Dermis microvascular lymphatic vessel endothelial cell (primary cell): ENCODE measurements around the gene TMEM116. TPM values are rescaled to one million over a fixed set of nuclear protein-coding genes. Genes with fewer than 3 reads are reported as not detected.

Source experiments
- DNase-seq, 2 donors: peaks; one replicate each; pipeline versions ENCODE4 v3.0.0 to v3.0.0-alpha.2; 2010; ENCODE audit warnings: low read depth in 2 of 2
- total RNA-seq: library from RNA; depleted of rRNA; stranded (reverse); fragments of >200 nt; gene quantifications from 2 replicates; pipeline ENCODE4 v1.2.1, GENCODE V29; 2014

Gene TMEM116
- total RNA-seq, 1 donor from 2014 or later: 3.0 TPM

DNA sequence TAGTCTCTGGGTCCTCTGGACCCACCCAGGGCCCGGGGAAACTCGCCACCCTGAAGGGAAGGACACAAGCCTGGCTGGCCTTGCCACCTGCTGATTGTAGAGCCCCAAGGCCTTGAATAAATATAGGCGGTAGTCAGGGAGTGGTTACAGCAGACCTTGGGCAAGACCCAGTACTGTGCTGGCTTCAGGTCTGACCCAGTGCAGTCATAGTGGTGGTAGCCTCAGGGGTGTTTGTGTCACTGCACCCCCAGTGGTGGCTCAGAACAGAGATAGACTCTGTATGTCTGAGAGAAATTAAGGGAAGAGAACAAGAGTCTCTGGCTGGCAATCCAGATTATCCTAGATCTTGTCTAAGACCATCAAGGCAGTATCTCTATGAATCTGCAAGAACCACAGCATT lies 107.5 kb downstream of the TMEM116 start:
- no peak for DNase-seq

DNA sequence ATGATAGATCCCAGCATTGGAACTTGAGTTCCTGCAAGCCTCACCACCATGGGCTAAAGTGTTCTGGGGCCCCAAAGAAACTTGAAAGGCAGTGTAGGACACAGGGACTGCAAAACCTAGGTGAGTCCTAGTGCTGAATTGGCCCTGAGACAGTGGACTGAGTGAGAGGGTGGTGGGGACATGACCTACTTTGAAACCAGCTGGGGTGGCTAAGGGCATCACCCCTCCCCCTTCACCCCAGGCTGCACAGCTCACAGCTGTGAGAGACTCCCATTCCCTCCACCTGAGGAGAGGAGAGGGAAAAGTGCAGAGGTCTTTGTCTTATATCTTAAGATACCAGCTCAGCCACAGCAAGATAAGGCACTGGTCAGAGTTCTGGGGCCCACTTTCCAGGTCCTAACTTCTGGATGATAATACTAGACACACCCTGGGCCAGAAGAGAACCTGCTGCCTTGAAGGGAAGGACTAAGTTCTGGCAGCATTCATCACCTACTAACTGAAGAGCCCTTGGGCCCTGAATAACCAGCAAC lies 108.5 kb downstream of the TMEM116 start:
- no peak for DNase-seq

DNA sequence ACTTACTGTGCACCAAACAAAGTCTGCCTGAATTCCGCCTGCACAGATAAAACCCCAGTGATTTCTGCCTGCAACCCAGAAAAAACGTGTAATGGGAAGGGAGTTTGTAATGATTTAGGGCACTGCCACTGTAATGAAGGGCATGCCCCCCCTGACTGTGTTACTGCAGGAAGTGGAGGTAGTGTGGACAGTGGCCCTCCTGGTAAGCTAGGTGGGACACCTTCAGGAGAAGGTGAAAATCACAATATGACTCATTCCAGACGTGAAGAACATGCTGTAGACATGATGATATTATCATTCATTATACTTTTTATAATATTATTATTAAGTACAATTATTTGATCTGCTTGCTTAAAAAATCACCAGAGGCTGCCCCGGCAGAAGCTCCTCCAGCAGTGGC lies 111.8 kb downstream of the TMEM116 start:
- no peak for DNase-seq

DNA sequence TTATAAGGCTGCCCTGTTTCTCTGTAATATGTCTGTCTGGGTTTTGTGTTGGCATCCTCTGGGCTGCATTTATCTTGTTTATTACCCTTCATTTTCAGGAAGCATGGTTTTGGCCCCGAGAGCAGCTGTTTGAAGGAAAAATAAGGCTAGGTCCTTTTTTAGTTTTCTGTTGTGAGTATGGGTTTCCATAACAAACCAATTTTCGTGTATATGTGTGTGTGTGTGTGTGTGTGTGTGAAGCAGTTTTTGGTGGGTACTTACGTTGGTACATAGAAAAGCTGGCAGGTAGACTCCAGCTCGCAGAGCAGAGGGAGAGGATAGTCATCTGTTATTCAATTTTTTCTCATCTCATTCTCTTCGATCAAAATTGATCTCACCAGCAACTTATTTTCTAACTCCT lies 118.4 kb downstream of the TMEM116 start:
- no peak for DNase-seq

DNA sequence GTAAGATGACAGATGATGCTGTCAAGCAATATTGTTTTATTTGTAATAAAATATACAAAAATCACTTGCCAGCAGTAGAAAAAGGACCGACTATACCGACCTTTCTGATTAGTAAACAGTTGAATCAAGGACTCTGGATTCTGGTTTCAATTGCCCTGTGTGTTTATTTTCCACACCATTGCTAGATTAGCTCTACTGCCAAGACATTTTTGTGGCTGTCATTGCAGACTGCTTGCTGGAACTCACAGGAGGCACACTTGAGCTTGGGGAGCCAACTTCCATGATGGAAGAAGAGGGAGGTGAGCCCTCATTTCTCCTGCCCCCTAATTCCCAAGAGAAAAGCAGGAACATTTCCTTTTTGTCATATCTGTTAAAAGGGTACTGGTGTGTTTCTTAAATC lies 119.7 kb downstream of the TMEM116 start:
- no peak for DNase-seq

DNA sequence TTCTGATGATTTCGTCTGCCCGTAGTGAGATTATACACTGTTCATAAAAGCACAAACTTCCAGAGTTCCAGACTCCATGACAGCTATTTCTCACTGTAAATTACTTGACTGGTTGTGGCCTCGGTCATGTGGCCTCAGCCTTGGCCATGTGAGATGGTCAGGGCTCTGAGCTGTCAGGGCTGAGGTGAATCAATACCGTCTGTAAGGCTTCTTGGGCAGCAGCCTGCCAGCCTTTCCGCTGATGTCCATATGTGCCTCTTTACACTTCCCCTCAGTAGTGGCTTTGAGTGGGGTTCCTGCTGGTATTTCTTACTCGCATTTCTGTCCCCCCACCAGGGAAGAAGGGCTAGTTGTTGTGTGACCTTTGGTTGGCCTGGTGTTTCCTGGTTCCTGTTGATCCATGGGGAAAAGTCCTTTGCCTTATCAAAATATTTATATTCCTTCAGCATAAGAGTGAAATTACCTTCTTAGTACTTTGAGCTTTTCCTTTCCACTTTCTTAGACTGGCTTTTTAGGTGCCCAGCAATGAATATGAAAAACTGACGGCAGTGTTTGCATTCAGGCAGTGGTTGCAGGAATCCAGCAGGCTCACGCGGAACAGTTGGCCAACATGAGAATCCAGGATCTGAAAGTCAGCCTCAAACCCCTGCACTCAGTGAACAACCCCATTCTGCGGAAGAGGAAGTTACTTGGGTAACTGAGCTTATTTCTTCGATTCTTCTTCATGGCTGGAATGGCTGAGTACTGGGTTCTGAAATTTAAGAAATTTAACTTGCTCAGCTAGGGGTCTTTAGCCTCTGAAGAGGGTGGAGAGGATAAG lies 124.8 kb downstream of the TMEM116 start:
- DNase-seq: peak in 1 of 2 donors; percentile 13

DNA sequence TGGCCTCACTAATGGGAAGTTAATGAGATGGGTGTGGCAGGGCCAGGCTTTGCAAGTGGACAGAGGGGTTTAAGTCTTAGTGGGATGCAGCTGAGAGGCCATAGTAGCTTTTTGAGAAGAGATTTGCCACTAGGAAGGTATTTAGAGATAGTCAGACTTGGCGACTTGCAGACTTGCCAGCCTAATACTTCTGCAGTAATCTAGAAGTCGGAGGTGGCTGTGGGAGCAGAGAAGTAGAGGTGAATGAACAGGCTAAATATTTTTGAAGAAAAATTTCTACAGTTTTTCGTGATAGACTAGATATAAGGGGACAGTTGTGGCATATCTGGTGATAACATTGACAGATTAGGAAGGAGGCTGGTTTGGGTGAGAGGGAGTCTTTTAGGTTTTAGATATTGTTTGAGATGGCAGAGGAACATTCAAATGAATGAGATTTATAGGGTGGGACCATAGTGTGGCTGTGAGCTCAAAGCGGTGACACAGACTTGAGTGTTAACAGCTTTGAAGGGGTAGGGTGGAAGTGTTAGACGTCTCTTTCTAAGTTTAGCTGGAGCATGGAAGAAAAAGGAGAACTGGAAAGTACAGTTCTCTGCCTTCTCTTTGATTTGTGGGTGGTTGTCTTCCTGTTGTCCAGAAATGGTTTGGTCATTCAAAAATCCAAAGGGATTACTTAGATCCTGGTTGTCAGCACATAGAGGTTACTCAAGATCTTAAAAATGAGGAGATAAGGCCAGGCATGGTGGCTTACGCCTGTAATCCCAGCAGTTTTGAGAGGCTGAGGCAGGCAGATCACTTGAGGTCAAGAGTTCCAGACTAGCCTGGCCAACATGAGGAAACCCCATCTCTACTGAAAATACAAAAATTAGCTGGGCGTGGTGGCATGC lies 126.1 kb downstream of the TMEM116 start:
- DNase-seq: no peak

DNA sequence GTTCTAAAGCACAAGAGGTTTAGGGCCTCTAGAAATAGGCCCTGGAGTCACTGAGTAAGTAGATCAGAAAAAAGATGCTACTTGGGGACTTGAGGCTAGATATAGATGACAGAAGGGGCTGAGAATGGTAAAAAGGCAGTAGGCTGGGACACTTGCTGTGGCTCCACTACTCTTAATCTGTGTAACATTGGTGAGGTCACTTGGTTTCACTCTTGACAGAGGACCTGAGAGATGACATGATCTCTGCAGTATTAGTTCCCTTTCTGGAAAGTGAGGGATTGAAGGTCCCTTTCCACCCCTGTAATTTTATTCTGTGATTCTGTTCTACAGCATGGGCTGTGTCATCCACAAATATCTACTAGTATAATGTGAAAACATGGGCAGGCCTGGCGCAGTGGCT lies 131.2 kb downstream of the TMEM116 start:
- no peak for DNase-seq

Other genes starting within 250 kb of the TMEM116 start
- gene ALDH2, start 246.2 kb downstream of the TMEM116 start, total RNA-seq: 40.6 and 62.2 TPM in 2 replicates
- 17.8 and 21.9 TPM in 2 replicates for gene MAPKAPK5, start 170.9 kb downstream of the TMEM116 start, total RNA-seq
- gene ERP29, start 261 bp upstream of the TMEM116 start, total RNA-seq: 71.8 and 76.3 TPM in 2 replicates
- 14.2 and 14.4 TPM in 2 replicates for gene NAA25, start 95.6 kb upstream of the TMEM116 start, total RNA-seq
- gene TRAFD1, start 112.4 kb upstream of the TMEM116 start, total RNA-seq: 23.7 and 36.4 TPM in 2 replicates